ENCODE results near the gene EFCAB6. TPM values are rescaled to one million over a fixed set of nuclear protein-coding genes. Genes with fewer than 3 reads are reported as not detected.

Gene EFCAB6
- total and polyA plus RNA-seq, 2 of the 13 experiments (the other 11 are each of a cell fraction or from before 2014, with no cell fraction given), result not detected

GRCh38 chr22:43777286-43777685 lies 34.8 kb downstream of the EFCAB6 start:
- 15% methylated on average over 4 of the region's 4 CpGs for WGBS (ENCODE audit: low lambda C conversion rate)
- no TSS peak for BruUV-seq (replicated peaks)
- CTCF ChIA-PET (ENCODE audit: low intra/inter-chr PET ratio, low total read pairs), result no interaction called here
- Histone ChIP-seq H3K4me2 (ENCODE audit: low read depth, low read length) (no peak overlapping the region), H3K9me3 (ENCODE audit: low read length) (no peaks in the 10 kb centered on the region), H3K4me3 (replicated peaks in 1 of 3; ENCODE audit: insufficient read depth in 1 of 3, low read depth in 2 of 3, low read length in 3 of 3) (no peak overlapping the region), H3K9ac (ENCODE audit: insufficient read depth, low read depth, low read length) (no peak overlapping the region), H4K20me1 (ENCODE audit: insufficient read depth, low read length) (no peaks in the 10 kb centered on the region), H3K27ac (ENCODE audit: extremely low read length, insufficient read depth, low read length) (no peak overlapping the region), H2AFZ (ENCODE audit: low read length) (no peak overlapping the region), H3K27me3 (ENCODE audit: control insufficient read depth in 1 of 2, insufficient read depth in 2 of 2, low read length in 2 of 2) (no peaks in the 10 kb centered on the region; a peak in 2 of 5 replicates), H3K4me1 (ENCODE audit: insufficient read depth, low read length) (no peaks in the 10 kb centered on the region), H3K79me2 (ENCODE audit: insufficient read depth, low read length) (no peaks in the 10 kb centered on the region), H3K36me3 (replicated peaks in 1 of 2; ENCODE audit: control insufficient read depth in 1 of 2, insufficient read depth in 2 of 2, low read length in 2 of 2) (no peaks in the 10 kb centered on the region)
- in situ Hi-C loops (cut with HindIII; ENCODE audit: extremely low pct_ligation_motif_present, low pct_unique_long_range_greater_than_20kb) (no loop called here), intact Hi-C loops (cut with micrococcal nuclease; ENCODE audit: unreplicated experiment) (no loop called here)
- FAIRE-seq (no peak), DNase-seq (ENCODE audit: low spot score) (no peak), ATAC-seq (no peak)
- POLR2A ChIA-PET, result no interaction called here
- TF ChIP-seq NFAT5 (CRISPR knock-in tag; IDR thresholded peaks at IDR 0.05), result no peak
- no peak for TF ChIP-seq HOMEZ (CRISPR knock-in tag; IDR thresholded peaks at IDR 0.05; ENCODE audit: low read depth)
- TF ChIP-seq ZNF562 (CRISPR knock-in tag; IDR thresholded peaks at IDR 0.05; ENCODE audit: borderline replicate concordance), result no peak
- TF ChIP-seq ZNF672 (CRISPR knock-in tag; IDR thresholded peaks at IDR 0.05), result no peak
- no peak for TF ChIP-seq ZBTB39 (CRISPR knock-in tag; IDR thresholded peaks at IDR 0.05)
- no peak for TF ChIP-seq SMAD3 (CRISPR knock-in tag; IDR thresholded peaks at IDR 0.05)
- no peak for TF ChIP-seq BRD4 (CRISPR knock-in tag; IDR thresholded peaks at IDR 0.05)
- TF ChIP-seq SCMH1 (CRISPR knock-in tag; IDR thresholded peaks at IDR 0.05; ENCODE audit: borderline replicate concordance), result no peak
- TF ChIP-seq ZNF775 (CRISPR knock-in tag; IDR thresholded peaks at IDR 0.05; ENCODE audit: borderline replicate concordance), result no peak
- TF ChIP-seq HNF4G (IDR thresholded peaks at IDR 0.05; ENCODE audit: borderline replicate concordance, low read depth, low read length), result no peak
- no peak for TF ChIP-seq HNF4G (CRISPR knock-in tag; IDR thresholded peaks at IDR 0.05; ENCODE audit: borderline replicate concordance, low read depth)
- no peak for TF ChIP-seq PHF8 (CRISPR knock-in tag; IDR thresholded peaks at IDR 0.05)
- TF ChIP-seq RBM39 (IDR thresholded peaks at IDR 0.05; ENCODE audit: low read depth, low read length, poor library complexity, severe bottlenecking), result no peak
- TF ChIP-seq ZSCAN9 (CRISPR knock-in tag; IDR thresholded peaks at IDR 0.05; ENCODE audit: borderline replicate concordance), result no peak
- no peak for TF ChIP-seq ZNF430 (CRISPR knock-in tag; IDR thresholded peaks at IDR 0.05)
- no peak for TF ChIP-seq PBX2 (CRISPR knock-in tag; IDR thresholded peaks at IDR 0.05)
- no peak for TF ChIP-seq ISL2 (CRISPR knock-in tag; IDR thresholded peaks at IDR 0.05)

Data from HepG2 (cell line).